ENCODE results near the gene PIK3CD. TPM values are rescaled to one million over a fixed set of nuclear protein-coding genes. Genes with fewer than 3 reads are reported as not detected.
A peak's percentile ranks its signal among the peaks of the same experiment; 100 is the strongest.

PIK3CD gene
- total and polyA plus RNA-seq, 10 donors: 26.8 to 186 (median 100.0) TPM

DNA sequence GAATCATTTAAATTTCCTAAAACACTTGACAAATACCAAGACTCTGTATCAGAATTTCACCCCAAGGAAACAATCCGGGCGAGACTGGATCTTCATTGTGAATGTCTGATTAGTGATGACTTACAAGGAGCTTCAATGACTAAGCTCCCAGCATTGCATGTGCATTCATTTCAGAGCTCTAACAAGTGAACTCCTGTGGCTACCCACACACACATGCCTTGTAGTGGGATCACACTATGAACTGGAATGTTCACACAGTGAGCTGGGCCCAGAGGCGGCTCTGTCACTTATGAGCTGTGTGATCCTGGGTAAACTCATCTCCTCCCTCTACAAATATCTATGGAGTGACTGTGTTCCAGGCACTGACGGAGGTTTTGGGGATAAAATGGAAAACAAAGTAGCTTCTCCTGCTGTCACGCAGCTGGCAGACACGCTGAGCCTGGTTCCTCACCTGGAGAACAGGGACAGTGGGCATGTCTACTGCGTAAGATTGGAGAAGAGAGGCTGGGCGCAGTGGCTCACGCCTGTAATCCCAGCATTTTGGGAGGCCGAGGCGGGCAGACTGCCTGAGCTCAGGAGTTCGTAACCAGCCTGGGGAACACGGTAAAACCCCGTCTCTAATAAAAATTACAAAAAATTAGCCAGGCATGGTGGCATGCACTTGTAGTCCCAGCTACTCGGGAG lies 115.4 kb downstream of the PIK3CD start:
- TF ChIP-seq, protein P1, sequence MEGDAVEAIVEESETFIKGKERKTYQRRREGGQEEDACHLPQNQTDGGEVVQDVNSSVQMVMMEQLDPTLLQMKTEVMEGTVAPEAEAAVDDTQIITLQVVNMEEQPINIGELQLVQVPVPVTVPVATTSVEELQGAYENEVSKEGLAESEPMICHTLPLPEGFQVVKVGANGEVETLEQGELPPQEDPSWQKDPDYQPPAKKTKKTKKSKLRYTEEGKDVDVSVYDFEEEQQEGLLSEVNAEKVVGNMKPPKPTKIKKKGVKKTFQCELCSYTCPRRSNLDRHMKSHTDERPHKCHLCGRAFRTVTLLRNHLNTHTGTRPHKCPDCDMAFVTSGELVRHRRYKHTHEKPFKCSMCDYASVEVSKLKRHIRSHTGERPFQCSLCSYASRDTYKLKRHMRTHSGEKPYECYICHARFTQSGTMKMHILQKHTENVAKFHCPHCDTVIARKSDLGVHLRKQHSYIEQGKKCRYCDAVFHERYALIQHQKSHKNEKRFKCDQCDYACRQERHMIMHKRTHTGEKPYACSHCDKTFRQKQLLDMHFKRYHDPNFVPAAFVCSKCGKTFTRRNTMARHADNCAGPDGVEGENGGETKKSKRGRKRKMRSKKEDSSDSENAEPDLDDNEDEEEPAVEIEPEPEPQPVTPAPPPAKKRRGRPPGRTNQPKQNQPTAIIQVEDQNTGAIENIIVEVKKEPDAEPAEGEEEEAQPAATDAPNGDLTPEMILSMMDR (IDR thresholded peaks at IDR 0.05 in 8 of 11, conservative IDR thresholded peaks at IDR 0.05 in 3 of 11): no peak
- TF ChIP-seq POLR2A (IDR thresholded peaks at IDR 0.05) (no peak), POLR2AphosphoS5 (IDR thresholded peaks at IDR 0.05) (no peak)
- no peaks in the 10 kb centered on the region for H3K27me3 ChIP-seq (replicated peaks in 1 of 7)
- peaks cover 0 to 16% (median 0%) of the 10 kb centered on the region in 6 donors for H3K4me1 ChIP-seq
- H3K9me3 ChIP-seq: no peaks in the 10 kb centered on the region
- H3K4me3 ChIP-seq: no peak overlapping the region
- 96 to 99% (median 96%) methylated on average over 15 of the region's 15 CpGs for WGBS, 5 donors
- peak; percentile 27 for DNase-seq
- H3K36me3 ChIP-seq: peaks cover 0 to 35% (median 0%) of the 10 kb centered on the region in 6 donors
- H3K27ac ChIP-seq: no peak overlapping the region
- intact Hi-C loops (cut with DNase I; ENCODE audit: low total_unique reads): no loop called here

DNA sequence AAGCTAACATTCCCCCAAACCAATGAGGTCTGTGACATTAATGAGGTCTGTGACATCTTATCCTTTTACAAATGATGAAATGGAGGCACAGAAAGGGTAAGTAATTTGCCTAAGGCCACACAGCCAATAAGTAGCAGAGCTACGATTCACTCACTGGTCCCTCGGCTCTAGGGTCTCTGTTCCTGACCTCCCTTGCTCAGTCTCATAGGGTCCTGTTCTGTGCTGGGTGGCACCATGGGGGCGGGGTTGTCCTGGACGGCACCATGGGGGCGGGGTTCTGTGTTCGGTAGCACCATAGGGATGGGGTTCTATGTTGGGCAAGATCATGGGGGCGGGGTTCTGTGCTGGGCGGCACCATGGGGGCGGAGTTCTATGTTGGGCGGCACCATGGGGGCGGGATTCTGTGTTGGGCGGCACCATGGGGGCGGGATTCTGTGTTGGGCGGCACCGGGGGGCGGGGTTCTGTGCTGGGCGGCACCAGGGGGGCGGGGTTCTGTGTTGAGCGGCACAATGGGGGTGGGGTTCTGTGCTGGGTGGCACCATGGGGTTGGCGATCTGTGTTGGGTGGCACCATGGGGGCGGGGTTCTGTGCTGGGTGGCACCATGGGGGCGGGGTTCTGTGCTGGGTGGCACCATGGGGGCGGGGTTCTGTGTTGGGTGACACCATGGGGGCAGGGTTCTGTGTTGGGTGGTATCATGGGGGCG lies 116.6 kb downstream of the PIK3CD start:
- intact Hi-C loops (cut with DNase I; ENCODE audit: low total_unique reads): no loop called here
- WGBS, 5 donors: 88 to 96% (median 94%) methylated on average over 19 to 24 of the region's 24 CpGs
- Histone ChIP-seq H3K4me3 (no peak overlapping the region), H3K27me3 (replicated peaks in 1 of 7) (no peaks in the 10 kb centered on the region), H3K27ac (no peak overlapping the region), H3K36me3 (peaks cover 0 to 35% (median 11%) of the 10 kb centered on the region in 6 donors), H3K9me3 (no peaks in the 10 kb centered on the region), H3K4me1 (peaks cover 0 to 16% (median 0%) of the 10 kb centered on the region in 6 donors)
- no peak for TF ChIP-seq POLR2AphosphoS5 (IDR thresholded peaks at IDR 0.05)
- TF ChIP-seq POLR2A (IDR thresholded peaks at IDR 0.05): no peak
- TF ChIP-seq, protein P1 (IDR thresholded peaks at IDR 0.05 in 8 of 11, conservative IDR thresholded peaks at IDR 0.05 in 3 of 11): no peak
- DNase-seq: peak; percentile 43

DNA sequence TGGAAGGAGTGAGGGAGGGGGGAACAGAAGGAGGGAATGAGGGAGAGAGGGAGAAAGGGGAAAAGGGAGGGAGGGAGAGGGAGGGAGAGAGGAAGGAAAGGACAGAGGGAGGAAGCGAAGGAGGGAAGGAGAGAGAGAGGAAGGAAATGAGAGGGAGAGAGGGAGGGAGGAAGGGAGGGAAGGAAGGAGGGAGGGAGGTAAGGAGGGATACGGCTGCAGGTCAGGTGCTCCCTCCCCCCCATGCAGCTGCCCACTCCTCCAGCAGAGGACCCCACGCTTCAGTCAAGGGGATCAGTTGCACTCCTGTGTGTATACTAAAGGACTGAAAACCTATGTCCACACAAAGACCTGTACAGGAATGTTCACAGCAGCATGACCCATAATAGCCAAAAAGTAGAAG lies 117.5 kb downstream of the PIK3CD start:
- Histone ChIP-seq H3K27ac (no peak overlapping the region), H3K36me3 (peaks cover 0 to 37% (median 12%) of the 10 kb centered on the region in 6 donors), H3K4me3 (no peak overlapping the region), H3K4me1 (peaks cover 0 to 16% (median 0%) of the 10 kb centered on the region in 6 donors), H3K9me3 (no peaks in the 10 kb centered on the region), H3K27me3 (replicated peaks in 1 of 7) (no peaks in the 10 kb centered on the region)
- WGBS, 5 donors: 39 to 80% (median 66%) methylated on average over 3 of the region's 3 CpGs
- DNase-seq: peak; percentile 21
- intact Hi-C loops (cut with DNase I; ENCODE audit: low total_unique reads): no loop called here
- no peak for TF ChIP-seq POLR2AphosphoS5 (IDR thresholded peaks at IDR 0.05)
- TF ChIP-seq, protein P1 (IDR thresholded peaks at IDR 0.05 in 8 of 11, conservative IDR thresholded peaks at IDR 0.05 in 3 of 11): no peak

DNA sequence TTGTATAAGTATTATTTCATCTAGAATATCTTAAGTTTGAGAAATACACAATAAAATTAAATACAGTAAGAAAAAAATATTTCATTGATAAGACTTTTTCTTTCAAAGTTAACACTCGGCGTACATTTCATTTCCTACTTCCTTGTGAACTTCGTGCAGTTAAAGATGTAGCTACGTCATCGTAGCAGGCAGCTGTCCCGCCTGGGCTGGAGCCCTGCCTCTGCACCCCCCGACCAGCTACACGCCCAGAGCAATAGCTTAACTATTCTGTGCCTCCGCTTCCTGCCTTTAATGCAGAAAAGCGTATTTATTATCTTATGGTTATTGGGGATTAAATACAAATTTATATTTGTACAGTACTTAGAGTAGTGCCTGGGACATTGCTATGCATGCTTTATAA lies 118.8 kb downstream of the PIK3CD start:
- Histone ChIP-seq H3K9me3 (no peaks in the 10 kb centered on the region), H3K27me3 (replicated peaks in 1 of 7) (no peaks in the 10 kb centered on the region), H3K4me3 (no peak overlapping the region), H3K27ac (no peak overlapping the region), H3K4me1 (peaks cover 0 to 17% (median 0%) of the 10 kb centered on the region in 6 donors), H3K36me3 (peaks cover 0 to 37% (median 12%) of the 10 kb centered on the region in 6 donors)
- DNase-seq: peak; percentile 11
- no peak for TF ChIP-seq POLR2A (IDR thresholded peaks at IDR 0.05)
- WGBS, 5 donors: 77 to 83% (median 80%) methylated on average over 10 of the region's 10 CpGs
- intact Hi-C loops (cut with DNase I; ENCODE audit: low total_unique reads): no loop called here
